ENCODE data around the gene KRTAP2-4.
"Not testable (repeated sequence)": the region's sequence is repeated elsewhere in the genome, so short reads cannot be mapped to it uniquely, and the experiment has no call there.

Gene KRTAP2-4

GRCh38 chr17:41065829-41066624, at the start of gene KRTAP2-4:
Gene KRTAP2-4 (minus strand): TSS chr17:41065879. CDS start chr17:41065845, 34 bp downstream.
- FAIRE-seq (no peak), DNase-seq (ENCODE audit: extremely low spot score, insufficient read length, low read depth) (no peak)

GRCh38 chr17:41111151-41111885, 45.6 kb upstream of the KRTAP2-4 start:
- FAIRE-seq (no peak), DNase-seq (ENCODE audit: extremely low spot score, insufficient read length, low read depth) (no peak)

- not testable (repeated sequence) for FAIRE-seq; DNase-seq (ENCODE audit: extremely low spot score, insufficient read length, low read depth)
Observed at GRCh38 chr17:41108728-41109386, 43.2 kb upstream of the KRTAP2-4 start.

GRCh38 chr17:41107941-41108450, 42.3 kb upstream of the KRTAP2-4 start:
- no peak for FAIRE-seq
- DNase-seq (ENCODE audit: extremely low spot score, insufficient read length, low read depth) = no peak

- not testable (repeated sequence) for DNase-seq (ENCODE audit: extremely low spot score, insufficient read length, low read depth); FAIRE-seq
Observed at GRCh38 chr17:41105347-41105746, 39.7 kb upstream of the KRTAP2-4 start, which contains the start of gene KRTAP4-9. Gene KRTAP4-9 (plus strand): TSS chr17:41105389. CDS start chr17:41105389, 0 bp downstream.

- not testable (repeated sequence) for DNase-seq (ENCODE audit: extremely low spot score, insufficient read length, low read depth)
- FAIRE-seq = peak; percentile 12
Observed at GRCh38 chr17:41104386-41105038, 38.8 kb upstream of the KRTAP2-4 start.

GRCh38 chr17:41103896-41104295, 38.2 kb upstream of the KRTAP2-4 start:
- no peak for FAIRE-seq
- DNase-seq (ENCODE audit: extremely low spot score, insufficient read length, low read depth) = no peak

GRCh38 chr17:41101586-41102259, 36.0 kb upstream of the KRTAP2-4 start, which contains the start of gene KRTAP4-16:
Gene KRTAP4-16 (minus strand): TSS chr17:41102209. CDS start chr17:41102209, 0 bp downstream.
- FAIRE-seq (no peak), DNase-seq (ENCODE audit: extremely low spot score, insufficient read length, low read depth) (no peak)

- DNase-seq (ENCODE audit: extremely low spot score, insufficient read length, low read depth); FAIRE-seq: not testable (repeated sequence)
Observed at GRCh38 chr17:41099682-41100480, 34.2 kb upstream of the KRTAP2-4 start.

- DNase-seq (ENCODE audit: extremely low spot score, insufficient read length, low read depth) (no peak), FAIRE-seq (no peak)
Observed at GRCh38 chr17:41098481-41098880, 32.8 kb upstream of the KRTAP2-4 start.

- DNase-seq (ENCODE audit: extremely low spot score, insufficient read length, low read depth) = no peak
- no peak for FAIRE-seq
Observed at GRCh38 chr17:41098042-41098441, 32.4 kb upstream of the KRTAP2-4 start, which contains the start of gene KRTAP4-8. Gene KRTAP4-8 (minus strand): TSS chr17:41098142. CDS start chr17:41098084, 58 bp downstream.

- FAIRE-seq (no peak), DNase-seq (ENCODE audit: extremely low spot score, insufficient read length, low read depth) (no peak)
Observed at GRCh38 chr17:41096055-41096454, 30.4 kb upstream of the KRTAP2-4 start.

GRCh38 chr17:41088760-41089352, 23.2 kb upstream of the KRTAP2-4 start:
- DNase-seq (ENCODE audit: extremely low spot score, insufficient read length, low read depth) = not testable (repeated sequence)
- peak; percentile 38 for FAIRE-seq

GRCh38 chr17:41084100-41084856, 18.6 kb upstream of the KRTAP2-4 start, which contains the start of gene KRTAP4-7:
Gene KRTAP4-7 (plus strand): TSS chr17:41084150. CDS start chr17:41084207, 57 bp downstream.
- not testable (repeated sequence) for FAIRE-seq; DNase-seq (ENCODE audit: extremely low spot score, insufficient read length, low read depth)

GRCh38 chr17:41083427-41083826, 17.7 kb upstream of the KRTAP2-4 start:
- FAIRE-seq; DNase-seq (ENCODE audit: extremely low spot score, insufficient read length, low read depth): not testable (repeated sequence)

GRCh38 chr17:41082626-41083025, 16.9 kb upstream of the KRTAP2-4 start:
- DNase-seq (ENCODE audit: extremely low spot score, insufficient read length, low read depth) = no peak
- FAIRE-seq = no peak

GRCh38 chr17:41076788-41077187, 11.1 kb upstream of the KRTAP2-4 start:
- DNase-seq (ENCODE audit: extremely low spot score, insufficient read length, low read depth) (no peak), FAIRE-seq (no peak)
